ENCODE results near the gene EMC1.
A peak's percentile ranks its signal among the peaks of the same experiment; 100 is the strongest.
"Not testable (repeated sequence)": the region's sequence is repeated elsewhere in the genome, so short reads cannot be mapped to it uniquely, and the experiment has no call there.

The EMC1 gene

DNA sequence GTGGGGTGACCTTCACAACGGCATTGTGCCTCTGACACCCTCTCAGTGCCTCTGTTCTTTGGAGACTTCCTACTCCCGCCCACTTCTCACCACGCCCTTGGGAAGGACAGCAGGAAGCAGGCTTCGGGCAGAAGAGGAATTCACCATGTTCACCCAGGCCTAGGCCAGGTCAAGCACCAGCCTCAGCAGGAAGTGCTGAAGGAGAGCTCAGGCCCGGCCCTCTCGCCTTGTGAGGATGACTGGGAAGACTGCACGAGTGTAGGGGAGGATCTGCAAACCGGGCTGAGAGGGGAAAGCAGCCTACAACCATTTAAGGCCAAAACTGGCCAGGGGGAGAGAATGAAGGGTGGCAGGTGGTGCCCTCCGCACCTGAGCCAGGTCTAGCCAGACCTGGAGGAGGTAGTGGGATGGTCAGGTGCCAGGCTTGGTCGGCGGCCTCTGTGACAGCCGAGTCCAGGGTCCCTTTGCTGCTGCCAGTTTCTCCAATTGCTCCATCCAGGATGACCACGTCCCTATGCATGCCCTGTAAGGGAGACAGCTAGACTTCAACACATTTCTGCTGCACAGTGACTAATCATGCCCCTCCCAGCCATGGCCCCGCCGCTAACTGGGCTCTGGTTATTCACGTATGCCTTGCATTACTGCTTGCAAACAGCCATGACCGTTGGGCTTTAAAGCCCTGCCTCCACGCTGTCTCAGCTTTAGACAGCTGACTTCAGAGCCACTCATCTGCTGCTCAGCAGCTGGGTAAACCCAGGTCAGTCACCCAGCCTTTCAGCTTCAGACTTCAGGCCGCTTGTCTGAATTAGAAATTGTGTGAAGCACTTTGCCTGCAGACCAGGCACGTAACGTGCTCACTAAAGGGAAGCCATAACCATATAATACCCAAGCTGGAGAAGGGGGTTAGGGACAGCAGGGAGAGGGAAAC, 9.2 kb upstream of the EMC1 start:
- DNase-seq: peak; percentile 20

DNA sequence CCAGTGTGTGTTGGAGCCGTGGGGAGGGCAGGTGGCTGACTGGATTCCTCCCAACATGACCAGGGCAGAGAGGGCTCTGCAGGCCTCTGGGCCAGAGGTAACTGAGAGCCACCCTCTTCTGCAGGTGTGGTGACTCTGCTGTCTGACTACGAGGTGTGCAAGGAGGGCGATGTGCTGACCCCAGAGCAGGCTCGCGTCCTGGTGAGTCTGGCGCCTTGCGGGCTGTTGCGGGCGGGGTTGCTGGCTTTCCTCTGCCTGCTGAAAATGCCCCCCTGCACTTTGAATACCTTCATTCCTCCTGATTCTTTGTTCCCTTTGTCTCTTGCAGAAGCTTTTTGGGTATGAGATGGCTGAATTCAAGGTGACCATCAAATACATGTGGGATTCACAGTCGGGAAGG, 7.0 kb upstream of the EMC1 start:
- DNase-seq: no peak

DNA sequence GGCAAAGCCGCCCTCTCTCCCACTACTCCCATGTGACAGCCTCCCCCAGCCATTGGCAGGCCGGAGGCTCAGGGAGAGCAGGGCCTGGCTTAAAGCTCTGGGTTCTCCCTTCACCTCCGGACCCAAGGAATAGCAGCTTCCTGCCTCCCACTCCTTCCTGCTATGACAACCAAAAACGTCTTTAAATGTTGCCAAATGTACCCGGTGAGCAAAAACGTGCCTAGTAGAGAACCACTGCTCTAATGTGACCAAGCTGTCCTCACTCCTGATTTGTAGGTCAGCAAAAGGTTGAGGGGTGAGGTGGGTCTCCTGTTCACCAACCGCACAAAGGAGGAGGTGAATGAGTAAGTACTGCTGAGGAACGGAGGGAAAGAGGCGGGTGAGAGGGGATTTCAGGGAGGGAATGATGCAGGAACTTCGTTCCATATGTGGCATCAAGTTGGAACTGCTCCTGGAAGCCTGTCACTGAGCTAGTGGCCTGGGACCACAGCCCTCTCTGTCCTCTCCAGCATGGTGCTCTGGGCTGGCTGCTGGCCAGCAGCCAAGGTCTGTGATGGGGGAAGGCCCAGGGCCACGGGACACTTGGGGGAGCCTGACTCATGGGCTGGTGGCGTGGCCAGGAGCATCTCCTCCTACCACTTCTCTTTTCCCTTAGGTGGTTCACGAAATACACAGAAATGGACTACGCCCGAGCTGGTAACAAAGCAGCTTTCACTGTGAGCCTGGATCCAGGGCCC, 6.0 kb upstream of the EMC1 start:
- DNase-seq: peak; percentile 49

DNA sequence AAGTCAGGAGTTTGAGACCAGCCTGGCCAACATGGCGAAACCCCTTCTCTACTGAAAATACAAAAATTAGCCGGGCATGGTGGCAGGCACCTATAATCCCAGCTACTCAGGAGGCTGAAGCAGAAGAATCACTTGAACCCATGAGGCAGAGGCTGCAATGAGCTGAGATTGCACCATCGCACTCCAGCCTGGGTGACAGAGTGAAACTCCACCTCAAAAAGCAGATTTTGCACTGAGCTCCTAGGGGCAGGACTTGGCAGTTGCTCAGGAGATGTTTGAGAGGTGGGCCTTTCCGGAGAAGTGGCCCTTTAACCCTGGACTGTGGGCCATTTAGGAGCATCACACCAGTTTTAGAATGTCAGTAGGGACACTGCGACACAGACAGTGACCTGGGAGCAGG, 5.0 kb upstream of the EMC1 start:
- DNase-seq: not testable (repeated sequence)

DNA sequence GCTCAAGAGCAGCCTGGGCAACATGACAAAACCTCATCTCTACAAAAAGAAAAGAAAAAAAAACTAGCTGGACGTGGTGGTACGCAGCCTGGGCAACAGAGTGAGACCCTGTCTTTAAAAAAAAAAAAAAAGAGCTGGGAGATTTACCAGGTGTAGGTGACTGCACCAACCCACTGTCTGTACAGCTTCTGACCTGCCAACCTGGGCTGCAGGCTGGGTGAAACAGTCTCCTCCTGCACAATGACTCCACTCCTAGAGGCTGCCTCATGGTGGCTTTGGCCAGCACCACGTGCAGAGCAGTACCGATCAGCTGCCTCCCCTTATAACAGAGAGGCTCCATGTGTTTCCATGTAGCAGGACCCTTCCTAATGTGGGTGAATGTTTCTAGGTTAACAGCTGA, 4.0 kb upstream of the EMC1 start:
- no peak for DNase-seq

DNA sequence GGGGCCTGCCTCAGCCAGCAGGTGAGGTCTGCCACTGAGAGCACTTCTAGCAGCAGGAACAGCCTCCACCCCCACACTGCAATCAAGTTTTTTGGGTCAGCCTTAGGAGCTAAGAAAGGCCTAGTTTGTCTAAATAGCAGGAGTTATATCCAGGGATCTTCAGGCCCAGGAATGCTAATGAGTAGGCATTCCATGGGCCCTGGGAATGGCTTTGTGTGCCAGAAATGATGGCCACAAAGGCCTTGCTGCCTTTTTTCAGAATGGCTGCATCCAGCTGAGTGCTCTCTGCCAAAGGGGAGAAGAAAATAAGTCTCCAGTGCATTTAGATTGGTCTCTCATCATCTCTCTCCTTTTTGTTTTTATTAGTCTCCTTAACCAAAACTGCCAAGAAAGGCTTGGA, 3.1 kb upstream of the EMC1 start:
- no peak for DNase-seq

DNA sequence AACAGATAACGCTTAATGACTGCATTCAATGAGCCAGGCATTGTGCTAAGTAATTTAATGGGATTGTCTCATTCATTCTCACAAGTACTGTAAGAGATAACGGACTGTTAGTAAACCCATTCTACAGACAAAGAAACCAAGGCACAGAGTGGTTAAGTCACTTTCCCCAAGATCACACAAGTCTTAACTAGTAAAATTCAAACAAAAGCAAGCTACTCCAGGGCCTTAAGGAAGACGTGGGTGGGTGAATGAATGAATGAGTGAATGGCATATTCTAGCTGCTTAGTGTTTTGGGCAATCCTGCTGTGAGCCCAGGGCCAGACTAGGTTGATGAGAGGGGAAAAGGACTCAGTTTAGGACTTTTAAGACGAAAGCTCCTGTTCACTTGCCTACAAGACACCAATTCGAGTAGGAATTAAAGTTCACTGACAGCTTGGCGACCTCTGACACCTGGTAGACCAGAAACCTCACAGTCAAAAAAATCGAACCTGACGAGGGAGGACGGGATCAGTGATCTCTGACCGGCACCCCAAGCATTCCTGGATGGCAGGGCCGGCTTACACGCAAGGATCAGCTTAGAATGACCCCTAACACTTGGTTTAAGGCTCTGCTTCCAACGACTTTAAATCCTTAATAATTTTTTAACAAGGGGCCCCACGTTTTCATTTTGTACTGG, 557 bp downstream of the EMC1 start:
- peak; percentile 36 for DNase-seq

DNA sequence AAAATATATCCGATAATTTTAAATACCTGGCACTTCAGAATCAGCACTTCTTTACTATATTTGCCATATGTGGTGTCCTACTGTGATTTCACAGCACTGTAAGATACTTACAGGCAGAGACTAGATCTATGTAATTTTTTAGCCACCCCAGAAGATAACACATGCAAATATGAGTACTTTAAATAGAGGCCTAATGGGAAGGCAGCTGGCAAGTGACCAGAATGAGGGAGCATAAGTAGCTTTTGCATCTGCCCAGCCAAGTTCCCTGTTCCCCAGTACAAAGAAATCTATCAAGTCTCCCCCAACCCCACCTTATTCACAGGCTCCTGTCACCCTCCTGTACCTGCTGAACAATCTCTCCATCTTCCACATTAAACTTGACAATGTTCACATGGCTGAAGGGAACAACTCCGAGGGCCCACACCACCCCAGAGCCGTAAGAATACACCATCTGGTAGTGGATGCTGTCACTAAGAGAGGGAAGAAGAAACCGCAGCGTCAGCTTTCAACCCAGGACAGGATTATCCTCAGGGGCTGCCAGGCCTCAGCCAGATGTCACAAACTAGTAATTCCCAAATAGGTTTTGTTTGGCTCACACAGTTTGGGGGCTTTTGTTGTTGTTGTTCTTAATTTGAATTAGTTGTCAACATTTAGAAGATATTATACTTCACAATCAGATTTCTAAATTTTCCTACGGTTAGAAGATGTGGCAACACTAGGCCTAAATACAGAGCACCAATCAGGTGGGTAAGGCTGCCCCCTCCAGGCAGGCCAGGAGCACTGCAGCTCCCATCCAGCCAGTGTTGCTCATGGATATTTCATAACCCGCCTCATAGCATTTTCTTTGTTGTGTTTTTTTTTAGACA, 10.4 kb downstream of the EMC1 start:
- peak; percentile 81 for DNase-seq

DNA sequence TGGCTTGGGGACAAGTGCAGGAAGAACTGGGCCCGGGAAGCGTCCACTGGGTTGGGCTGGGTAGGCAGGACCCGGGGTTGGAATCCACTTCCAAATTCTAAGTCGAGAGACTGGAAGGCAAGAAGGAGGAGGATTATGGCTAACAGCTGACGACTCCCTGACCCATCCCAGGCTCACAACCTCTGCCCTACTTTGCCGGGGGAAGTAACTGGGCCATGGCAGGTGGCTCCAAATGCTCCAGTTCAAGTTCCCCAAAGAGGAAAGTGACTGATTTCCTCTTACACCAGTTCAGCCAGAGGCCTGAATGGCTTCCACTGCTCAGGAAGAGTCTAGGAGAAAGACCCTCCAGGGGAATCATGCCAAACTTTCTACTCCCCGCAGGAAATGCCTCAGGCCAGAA, 11.4 kb downstream of the EMC1 start:
- DNase-seq: no peak

DNA sequence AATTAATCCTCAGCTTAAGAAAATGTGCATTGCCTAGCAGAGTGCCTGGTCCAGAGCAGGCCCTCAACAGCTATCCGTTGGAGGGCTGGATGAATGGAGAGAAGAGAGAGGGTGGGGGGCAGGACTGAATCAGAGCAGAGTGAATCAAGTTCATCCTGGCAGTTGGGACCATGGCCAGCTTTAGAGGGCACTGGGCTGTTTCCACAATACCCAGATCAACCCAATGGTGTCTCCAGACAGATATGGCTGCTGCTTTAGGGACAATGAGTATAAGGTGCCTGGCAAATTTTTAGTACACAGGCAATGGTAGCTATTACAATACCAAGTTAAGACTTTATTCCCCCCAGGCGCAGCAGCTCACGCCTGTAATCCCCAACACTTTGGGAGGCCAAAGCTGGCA, 17.1 kb downstream of the EMC1 start:
- no peak for DNase-seq

DNA sequence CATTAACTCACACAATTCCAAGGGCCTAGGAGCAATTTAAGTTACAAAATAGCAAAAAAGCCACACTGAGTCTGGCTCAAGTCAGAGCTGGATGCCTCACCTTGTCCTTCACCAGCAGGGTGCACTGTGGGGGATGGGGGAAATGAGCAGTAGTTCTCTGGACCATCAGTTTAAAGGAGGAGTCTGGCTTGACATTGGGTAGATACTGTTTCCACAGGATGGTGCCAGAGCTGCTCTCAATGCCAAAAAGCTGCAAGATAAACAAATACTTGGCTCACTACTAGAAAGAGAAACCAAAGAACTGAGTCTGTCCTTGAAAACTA, 18.8 kb downstream of the EMC1 start:
- no peak for DNase-seq

DNA sequence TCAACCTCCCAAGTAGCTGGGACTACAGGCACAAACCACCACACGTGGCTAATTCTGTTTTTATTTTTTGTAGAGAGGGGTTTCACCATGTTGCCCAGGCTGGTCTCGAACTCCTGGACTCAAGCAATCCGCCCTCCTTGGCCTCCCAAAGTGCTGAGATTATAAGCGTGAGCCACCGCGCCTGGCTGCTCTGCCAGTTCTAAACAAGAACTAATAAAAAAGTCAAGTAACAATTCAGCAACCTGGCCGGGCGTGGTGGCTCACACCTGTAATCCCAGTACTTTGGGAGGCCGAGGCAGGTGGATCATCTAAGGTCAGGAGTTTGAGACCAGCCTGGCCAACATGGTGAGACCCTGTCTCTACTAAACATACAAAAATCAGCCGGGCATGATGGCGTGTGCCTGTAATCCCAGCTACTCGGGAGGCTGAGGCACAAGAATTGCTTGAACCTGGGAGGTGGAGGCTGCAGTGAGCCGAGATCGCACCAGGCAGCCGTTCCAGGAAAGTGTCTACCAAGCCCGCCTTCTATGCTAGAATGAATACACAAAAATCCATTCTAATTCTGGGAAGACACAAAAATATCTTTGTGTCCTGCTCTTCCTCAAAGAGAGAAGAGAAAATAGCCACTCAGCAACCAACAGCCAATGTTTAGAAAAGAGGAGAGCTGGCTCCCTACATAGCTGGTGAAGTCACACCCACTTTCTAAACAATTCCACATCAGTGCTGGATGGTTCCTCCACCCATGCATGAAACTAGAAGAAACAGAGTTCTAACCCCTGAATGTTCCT, 19.4 kb downstream of the EMC1 start:
- DNase-seq: not testable (repeated sequence)

DNA sequence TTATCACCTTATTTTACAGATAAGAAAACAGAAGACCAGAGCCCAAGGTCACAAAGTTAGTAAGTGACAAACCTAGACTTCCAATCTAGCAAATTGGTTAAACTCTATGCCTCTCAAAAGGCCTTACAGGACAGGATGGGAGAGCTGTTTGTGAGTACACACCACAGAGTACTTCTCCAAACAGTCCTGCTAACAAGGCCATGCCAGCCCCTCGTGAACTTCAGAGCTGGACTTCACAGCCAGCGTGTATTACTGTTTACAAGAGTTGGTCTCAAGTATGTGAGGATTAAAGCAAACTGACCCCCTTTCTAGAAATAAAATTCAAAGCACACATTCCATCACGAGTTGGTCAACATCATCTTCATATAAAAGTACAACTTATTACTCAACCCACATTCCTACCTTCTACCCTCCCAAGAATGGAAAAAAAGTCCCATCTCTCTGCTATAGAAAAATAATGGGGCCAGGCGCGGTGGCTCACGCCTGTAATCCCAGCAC, 21.4 kb downstream of the EMC1 start:
- no peak for DNase-seq

DNA sequence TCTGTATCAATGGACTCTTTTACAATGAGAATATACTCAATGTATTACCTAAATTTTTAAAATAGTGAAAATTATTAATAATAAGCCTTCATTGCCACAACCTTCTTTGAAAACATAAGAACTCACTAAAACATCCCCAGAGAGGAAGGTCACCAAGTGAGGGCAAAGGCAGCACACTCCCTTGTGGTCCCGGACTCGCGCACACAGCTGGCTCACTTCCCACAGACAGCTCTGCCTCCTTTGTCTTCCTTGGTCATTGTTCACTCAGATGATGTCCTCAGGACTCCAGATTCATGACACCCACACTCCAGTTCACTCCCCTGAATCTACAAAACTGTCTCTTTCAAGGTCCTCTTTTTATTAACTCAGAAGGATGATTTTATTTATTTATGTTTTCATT, 22.1 kb downstream of the EMC1 start:
- no peak for DNase-seq

DNA sequence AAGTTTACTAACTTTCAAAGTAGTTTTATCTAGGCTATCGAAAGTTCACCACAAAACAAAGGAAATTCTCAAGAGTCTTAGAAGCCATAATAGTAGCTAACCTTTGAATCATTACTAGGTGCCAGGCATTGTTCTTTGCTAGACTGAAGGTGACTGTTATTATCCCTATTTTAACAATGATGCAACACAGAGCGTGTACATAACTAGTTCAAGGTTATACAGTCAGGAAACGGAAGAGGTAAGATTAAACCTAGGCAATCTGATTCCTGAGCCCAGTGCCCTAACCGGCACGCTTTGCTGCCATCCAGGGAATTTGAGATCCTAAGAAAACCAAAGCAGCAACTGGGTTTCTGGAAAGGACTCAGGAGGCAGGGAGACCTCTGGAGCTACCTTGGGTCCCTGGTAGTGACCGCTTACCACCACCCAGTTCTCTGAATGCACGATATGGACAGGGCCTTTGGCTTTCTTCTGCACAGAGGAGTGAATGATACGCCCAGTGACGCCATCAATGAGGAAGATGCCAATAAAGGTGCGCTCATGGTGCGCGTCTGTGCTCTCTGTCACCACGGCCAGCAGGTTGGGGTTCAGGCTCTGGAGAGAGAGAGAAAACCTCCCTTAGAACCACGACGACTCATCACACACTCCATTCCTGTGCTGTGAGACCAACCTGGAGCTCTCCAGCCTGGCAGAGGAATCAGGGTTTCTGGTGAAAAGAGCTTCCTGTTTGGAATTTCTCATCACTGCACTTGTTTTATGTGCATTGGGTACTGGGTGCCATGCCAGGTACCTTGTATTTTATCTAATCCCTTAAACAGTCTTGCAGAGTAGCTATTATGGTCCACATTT, 28.1 kb downstream of the EMC1 start:
- DNase-seq: no peak

DNA sequence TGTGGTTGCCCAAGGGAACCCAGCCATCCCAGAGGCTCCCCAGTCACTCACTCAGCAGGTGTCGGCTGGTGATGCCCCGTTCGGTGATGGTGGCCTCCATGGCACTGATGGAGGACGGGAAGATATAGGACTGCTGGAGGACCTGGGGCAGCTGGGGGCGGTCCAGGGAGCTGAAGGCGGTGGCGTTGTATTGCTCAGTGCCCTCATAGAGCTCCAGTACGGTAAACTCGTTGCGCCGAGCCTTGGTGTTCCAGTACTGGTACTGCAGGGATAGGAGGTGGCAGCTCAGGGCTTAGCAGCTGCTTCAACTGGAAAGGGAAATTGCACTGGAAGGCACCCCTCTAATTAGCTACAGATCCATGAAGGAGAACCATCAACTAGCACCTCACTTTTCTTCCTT, 28.8 kb downstream of the EMC1 start:
- no peak for DNase-seq

DNA sequence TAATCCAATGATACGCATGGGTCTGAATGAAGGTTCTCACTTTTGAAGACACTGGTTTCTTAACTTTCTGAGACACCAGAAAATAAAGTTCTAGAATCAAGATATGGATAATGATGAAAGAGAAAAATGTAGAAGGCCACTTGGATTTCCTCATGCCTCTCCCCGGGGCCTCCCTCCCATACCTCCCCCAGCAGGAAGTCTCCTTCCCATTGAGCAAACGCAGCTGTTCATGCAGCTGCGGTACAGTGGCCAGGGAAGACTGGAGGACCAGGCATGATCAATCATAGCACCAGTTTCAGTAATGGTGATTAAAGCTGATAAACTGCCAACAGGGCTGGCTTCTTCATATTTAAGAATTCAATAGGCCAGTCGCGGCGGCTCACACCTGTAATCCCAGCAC, 30.3 kb downstream of the EMC1 start:
- no peak for DNase-seq

DNA sequence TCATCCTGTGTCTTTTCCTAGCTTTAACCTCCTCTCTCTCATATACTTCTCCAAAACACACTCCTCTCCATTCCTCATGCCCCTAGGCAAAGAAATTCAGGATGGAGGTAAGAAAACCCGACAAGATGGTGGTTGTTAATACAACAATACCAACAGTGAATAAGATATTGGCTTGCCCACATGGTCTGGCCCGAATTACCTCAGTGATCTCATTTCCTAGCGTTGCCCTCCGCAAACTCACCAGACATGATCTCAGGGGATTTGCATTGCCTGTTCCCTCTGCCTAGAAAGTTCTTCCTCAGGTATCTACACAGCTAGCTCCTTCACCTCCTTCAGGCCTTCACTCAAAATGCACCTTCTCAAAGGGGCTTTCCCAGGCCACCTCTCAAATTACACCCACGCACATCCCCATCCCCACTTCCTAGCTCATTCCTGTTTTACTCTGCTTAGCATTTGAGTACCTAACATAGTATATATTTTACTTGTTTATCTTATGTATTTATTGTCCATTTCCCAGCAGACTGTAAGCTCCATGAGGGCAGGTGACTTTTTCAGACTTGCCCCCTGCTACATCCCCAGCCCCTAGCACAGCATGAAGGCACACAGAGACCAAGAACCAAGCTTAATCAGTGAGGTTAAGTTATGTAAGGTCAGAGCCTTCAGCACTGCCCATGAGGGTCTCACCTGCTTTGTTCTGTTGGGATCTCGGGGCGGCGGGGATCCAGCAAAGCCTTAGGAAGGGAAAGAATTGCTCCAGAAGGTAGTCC, 31.1 kb downstream of the EMC1 start:
- DNase-seq: no peak

DNA sequence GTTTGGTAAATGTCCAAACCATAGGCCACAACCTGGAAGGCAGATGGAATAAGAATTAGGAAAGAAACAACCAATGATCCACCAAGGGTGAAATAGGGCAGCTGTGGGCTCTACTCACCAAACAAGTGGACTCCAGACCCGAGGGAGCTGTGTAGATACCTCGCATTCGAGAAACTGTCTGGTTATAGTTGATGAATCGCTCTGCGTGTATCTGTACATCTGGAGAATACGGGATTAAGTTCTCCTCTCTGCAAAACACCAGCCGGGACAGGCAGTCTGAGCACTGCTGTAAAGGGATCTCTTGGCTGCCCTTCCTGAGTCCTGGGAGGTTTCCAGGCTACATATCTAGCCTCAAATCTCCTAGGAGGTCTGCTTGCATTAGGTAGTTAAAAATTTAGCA, 31.9 kb downstream of the EMC1 start:
- no peak for DNase-seq

DNA sequence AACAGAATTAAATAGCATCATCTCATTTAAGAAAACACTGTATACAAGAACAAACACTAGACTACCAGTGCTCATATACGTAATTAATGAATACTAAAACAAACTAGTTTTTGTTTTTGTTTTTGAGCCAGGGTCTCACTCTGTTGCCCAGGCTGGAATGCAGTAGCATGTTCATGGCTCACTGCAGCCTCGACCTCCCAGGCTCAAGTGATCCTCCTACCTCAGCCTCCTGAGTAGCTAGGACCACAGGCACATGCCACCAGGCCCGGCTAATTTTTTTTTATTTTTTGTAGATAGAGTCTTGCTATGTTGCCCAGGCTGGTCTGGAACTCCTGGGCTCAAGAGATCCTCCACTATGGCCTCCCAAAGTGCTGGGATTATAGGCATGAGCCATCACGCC, 34.7 kb downstream of the EMC1 start:
- not testable (repeated sequence) for DNase-seq

Data from activated CD4-positive, alpha-beta T cell treated with anti-CD3 and anti-CD28 coated beads for 48 hours (primary cell).